Endodermal cell (in vitro differentiated cells): ENCODE results near the gene YY1. TPM values are rescaled to one million over a fixed set of nuclear protein-coding genes. Genes with fewer than 3 reads are reported as not detected.
"Not testable (repeated sequence)": the region's sequence is repeated elsewhere in the genome, so short reads cannot be mapped to it uniquely, and the experiment has no call there.

ENCODE experiments used
- DNase-seq: peaks from one replicate; pipeline ENCODE4 v3.0.0-alpha.2; 2017
- H3K27ac ChIP-seq: 2 replicates; pipeline ENCODE4 v1.5.1; 2013; ENCODE audit warnings: mild to moderate bottlenecking, low read depth, low read length, moderate library complexity
- H3K27me3 ChIP-seq: 2 replicates; pipeline ENCODE4 v1.6.1; 2013; ENCODE audit warnings: mild to moderate bottlenecking, low read length, moderate library complexity; ENCODE audit not compliant: insufficient read depth, control insufficient read depth, poor library complexity, severe bottlenecking
- H3K36me3 ChIP-seq: 2 replicates; pipeline ENCODE4 v1.7.0; 2013; ENCODE audit warnings: mild to moderate bottlenecking, low read length, moderate library complexity; ENCODE audit not compliant: control insufficient read depth, insufficient read depth
- H3K4me1 ChIP-seq: one replicate; pipeline ENCODE4 v1.7.0; 2013; ENCODE audit warnings: low read length; ENCODE audit not compliant: control insufficient read depth, insufficient read depth
- H3K4me3 ChIP-seq: 2 replicates; pipeline ENCODE4 v1.5.1; 2013; ENCODE audit warnings: mild to moderate bottlenecking, low read length, moderate library complexity
- H3K9ac ChIP-seq: 2 replicates; pipeline ENCODE4 v1.6.1; 2013; ENCODE audit warnings: mild to moderate bottlenecking, low read length, moderate library complexity; ENCODE audit not compliant: poor library complexity, severe bottlenecking; ENCODE audit errors: extremely low read depth
- H3K9me3 ChIP-seq: 2 replicates; pipeline ENCODE4 v1.6.1; 2013; ENCODE audit warnings: mild to moderate bottlenecking, low read length, moderate library complexity; ENCODE audit not compliant: control insufficient read depth
- H3K27ac Mint-ChIP-seq: 2 replicates; pipeline ENCODE4 v1.8.0; 2020; ENCODE audit warnings: mixed read lengths
- H3K27me3 Mint-ChIP-seq: 2 replicates; pipeline ENCODE4 v1.8.0; 2021; ENCODE audit warnings: mild to moderate bottlenecking, mixed read lengths; ENCODE audit not compliant: insufficient read depth
- H3K36me3 Mint-ChIP-seq: 2 replicates; pipeline ENCODE4 v1.8.0; 2020; ENCODE audit warnings: low read depth, mixed read lengths
- H3K4me1 Mint-ChIP-seq: 2 replicates; pipeline ENCODE4 v1.8.0; 2020; ENCODE audit warnings: mixed read lengths
- H3K4me3 Mint-ChIP-seq: 2 replicates; pipeline ENCODE4 v1.8.0; 2020; ENCODE audit warnings: mild to moderate bottlenecking, moderate library complexity, mixed read lengths
- H3K9me3 Mint-ChIP-seq: 2 replicates; pipeline ENCODE4 v1.8.0; 2020; ENCODE audit warnings: mild to moderate bottlenecking, mixed read lengths
- WGBS, 2 experiments: methylation state at CpG; one replicate each; pipeline versions ENCODE4 v1.1.5 to v1.1.7; 2013; ENCODE audit warnings: missing lambda C conversion rate in 2 of 2, mixed read lengths in 1 of 2; ENCODE audit not compliant: insufficient coverage in 1 of 2, insufficient read length in 1 of 2; 5-methylcytosine and 5-hydroxymethylcytosine counted together
- total RNA-seq, 2 donors: library from RNA; stranded (reverse); fragmentation: NEBNext Ultra II Directional in 1 of 2; extraction: Animal tissue kit (Norgen Biotek cat#: 25700) in 1 of 2; gene quantifications; 2 replicates in 1 of 2; 3 replicates in 1 of 2; pipeline ENCODE4 v1.2.1, GENCODE V29; 2021
- TF ChIP-seq, protein P1 (sequence below): fragments of 200-600 bp; sonication (generic); conservative IDR thresholded peaks from 2 replicates; pipeline ENCODE4 v1.5.0; 2021; ENCODE audit warnings: antibody characterized with exemption, mild to moderate bottlenecking

The YY1 gene
- total RNA-seq, 2 donors from 2014 or later, result 94.8 to 103 TPM

- not testable (repeated sequence) for H3K4me1 ChIP-seq, H3K27me3 Mint-ChIP-seq, H3K9ac ChIP-seq, H3K27me3 ChIP-seq, H3K4me3 ChIP-seq, DNase-seq, H3K36me3 ChIP-seq, H3K4me3 Mint-ChIP-seq, H3K27ac ChIP-seq, H3K9me3 Mint-ChIP-seq, H3K9me3 ChIP-seq, H3K27ac Mint-ChIP-seq, H3K4me1 Mint-ChIP-seq
- WGBS, 2 experiments, result 94 to 100% methylated on average over 12 to 33 of the region's 33 CpGs
- peaks cover 15% of the 10 kb centered on the region for H3K36me3 Mint-ChIP-seq
Measured at GRCh38 chr14:100208136-100208535, 30.8 kb upstream of the YY1 start.

GRCh38 chr14:100211366-100211765 lies 27.6 kb upstream of the YY1 start:
- H3K27ac Mint-ChIP-seq, result no peak overlapping the region
- peaks cover 14% of the 10 kb centered on the region for H3K36me3 Mint-ChIP-seq
- Histone ChIP-seq H3K4me3 (no peak overlapping the region), H3K4me1 (no peaks in the 10 kb centered on the region), H3K9me3 (no peaks in the 10 kb centered on the region), H3K27ac (no peak overlapping the region), H3K9ac (no peak overlapping the region), H3K36me3 (no peaks in the 10 kb centered on the region), H3K27me3 (no peaks in the 10 kb centered on the region)
- DNase-seq, result no peak
- no peaks in the 10 kb centered on the region for H3K27me3 Mint-ChIP-seq
- H3K4me1 Mint-ChIP-seq, result peaks cover 14% of the 10 kb centered on the region
- TF ChIP-seq, protein P1, sequence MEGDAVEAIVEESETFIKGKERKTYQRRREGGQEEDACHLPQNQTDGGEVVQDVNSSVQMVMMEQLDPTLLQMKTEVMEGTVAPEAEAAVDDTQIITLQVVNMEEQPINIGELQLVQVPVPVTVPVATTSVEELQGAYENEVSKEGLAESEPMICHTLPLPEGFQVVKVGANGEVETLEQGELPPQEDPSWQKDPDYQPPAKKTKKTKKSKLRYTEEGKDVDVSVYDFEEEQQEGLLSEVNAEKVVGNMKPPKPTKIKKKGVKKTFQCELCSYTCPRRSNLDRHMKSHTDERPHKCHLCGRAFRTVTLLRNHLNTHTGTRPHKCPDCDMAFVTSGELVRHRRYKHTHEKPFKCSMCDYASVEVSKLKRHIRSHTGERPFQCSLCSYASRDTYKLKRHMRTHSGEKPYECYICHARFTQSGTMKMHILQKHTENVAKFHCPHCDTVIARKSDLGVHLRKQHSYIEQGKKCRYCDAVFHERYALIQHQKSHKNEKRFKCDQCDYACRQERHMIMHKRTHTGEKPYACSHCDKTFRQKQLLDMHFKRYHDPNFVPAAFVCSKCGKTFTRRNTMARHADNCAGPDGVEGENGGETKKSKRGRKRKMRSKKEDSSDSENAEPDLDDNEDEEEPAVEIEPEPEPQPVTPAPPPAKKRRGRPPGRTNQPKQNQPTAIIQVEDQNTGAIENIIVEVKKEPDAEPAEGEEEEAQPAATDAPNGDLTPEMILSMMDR, result no peak
- 93 to 94% methylated on average over 8 to 9 of the region's 9 CpGs for WGBS, 2 experiments
- H3K4me3 Mint-ChIP-seq, result no peak overlapping the region
- H3K9me3 Mint-ChIP-seq, result peaks cover 8% of the 10 kb centered on the region

DNA sequence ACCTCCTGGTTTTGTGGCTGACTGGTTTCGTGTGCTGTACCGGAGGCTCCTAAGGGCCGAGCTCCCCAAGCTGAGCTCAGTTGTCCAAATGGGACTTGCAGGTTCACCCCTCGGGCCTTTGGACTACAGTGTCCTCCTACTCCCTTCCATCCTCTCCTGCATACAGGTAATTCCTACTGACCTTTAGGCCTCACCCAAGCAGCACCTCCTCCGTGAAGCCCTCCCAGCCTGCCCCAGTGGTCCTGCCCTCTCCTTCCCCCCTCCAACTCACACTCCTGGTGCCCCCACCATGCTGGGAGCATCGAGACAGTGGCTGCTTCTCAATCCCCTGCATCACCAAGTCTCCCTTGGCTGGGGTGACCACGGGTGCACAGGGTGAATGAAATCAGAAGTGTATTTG lies 27.1 kb upstream of the YY1 start:
- Histone ChIP-seq H3K27me3 (no peaks in the 10 kb centered on the region), H3K4me1 (no peaks in the 10 kb centered on the region), H3K27ac (no peak overlapping the region), H3K9ac (no peak overlapping the region), H3K4me3 (no peak overlapping the region), H3K9me3 (no peaks in the 10 kb centered on the region), H3K36me3 (no peaks in the 10 kb centered on the region)
- peaks cover 14% of the 10 kb centered on the region for H3K4me1 Mint-ChIP-seq
- peaks cover 9% of the 10 kb centered on the region for H3K36me3 Mint-ChIP-seq
- TF ChIP-seq, protein P1, result no peak
- H3K27me3 Mint-ChIP-seq, result no peaks in the 10 kb centered on the region
- no peak overlapping the region for H3K4me3 Mint-ChIP-seq
- DNase-seq, result no peak
- H3K9me3 Mint-ChIP-seq, result peaks cover 8% of the 10 kb centered on the region
- WGBS, 2 experiments, result 94 to 98% methylated on average over 5 to 7 of the region's 7 CpGs
- H3K27ac Mint-ChIP-seq, result no peak overlapping the region
